Activated CD4-positive, CD25-positive, alpha-beta regulatory T cell treated with anti-CD3 and anti-CD28 coated beads, Interleukin-2, amount 50 U/mL, for 24 hours (primary cell): ENCODE data around the gene DPP7.

ENCODE experiments used
- ATAC-seq, 2 donors: fragments of 150-1000 bp; cut with Tn5 transposase; one replicate each; pipeline ENCODE4 v1.10.0; 2021; ENCODE audit warnings: mild to moderate bottlenecking in 1 of 2, moderate library complexity in 1 of 2

Gene DPP7

DNA sequence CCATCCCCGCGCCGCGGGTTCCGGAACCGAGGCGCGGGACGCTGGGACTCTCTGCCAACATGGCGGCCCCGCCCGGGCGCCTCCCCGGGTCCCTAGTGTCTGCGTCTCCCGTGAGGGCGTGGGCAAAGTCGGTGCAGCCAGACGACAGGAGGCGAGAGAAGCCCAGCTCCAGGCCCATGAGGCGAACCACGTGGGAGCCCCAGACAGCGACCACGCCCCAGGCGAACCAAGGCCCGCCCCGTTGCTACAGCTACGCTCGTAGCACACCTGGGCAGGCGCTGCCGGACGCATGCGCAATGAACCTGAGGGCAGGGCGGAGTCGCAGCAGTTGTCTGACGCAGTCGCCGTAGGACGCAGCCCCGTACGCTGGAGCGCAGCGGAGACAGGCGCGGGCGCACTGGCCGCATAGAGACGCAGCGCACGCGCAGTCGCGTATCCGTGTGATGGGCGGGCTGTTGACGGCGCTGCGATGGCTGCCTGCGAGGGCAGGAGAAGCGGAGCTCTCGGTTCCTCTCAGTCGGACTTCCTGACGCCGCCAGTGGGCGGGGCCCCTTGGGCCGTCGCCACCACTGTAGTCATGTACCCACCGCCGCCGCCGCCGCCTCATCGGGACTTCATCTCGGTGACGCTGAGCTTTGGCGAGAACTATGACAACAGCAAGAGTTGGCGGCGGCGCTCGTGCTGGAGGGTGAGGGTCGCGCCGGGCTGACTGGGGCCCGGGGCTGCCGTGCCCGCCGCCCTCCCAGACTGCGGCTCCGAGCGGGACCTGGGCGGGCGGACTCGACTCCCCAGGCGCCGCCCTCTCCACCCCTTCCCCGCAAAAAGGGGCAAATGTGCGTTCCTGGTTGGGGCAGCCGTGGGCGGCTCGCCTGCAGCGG, 27.8 kb downstream of the DPP7 start, which contains the start of gene MAN1B1:
MAN1B1 (plus strand) TSS at position 455 of the 878 bp plus-strand sequence; CDS start at position 470, 15 bp downstream.
- ATAC-seq, result peak; percentile 84 to 86

DNA sequence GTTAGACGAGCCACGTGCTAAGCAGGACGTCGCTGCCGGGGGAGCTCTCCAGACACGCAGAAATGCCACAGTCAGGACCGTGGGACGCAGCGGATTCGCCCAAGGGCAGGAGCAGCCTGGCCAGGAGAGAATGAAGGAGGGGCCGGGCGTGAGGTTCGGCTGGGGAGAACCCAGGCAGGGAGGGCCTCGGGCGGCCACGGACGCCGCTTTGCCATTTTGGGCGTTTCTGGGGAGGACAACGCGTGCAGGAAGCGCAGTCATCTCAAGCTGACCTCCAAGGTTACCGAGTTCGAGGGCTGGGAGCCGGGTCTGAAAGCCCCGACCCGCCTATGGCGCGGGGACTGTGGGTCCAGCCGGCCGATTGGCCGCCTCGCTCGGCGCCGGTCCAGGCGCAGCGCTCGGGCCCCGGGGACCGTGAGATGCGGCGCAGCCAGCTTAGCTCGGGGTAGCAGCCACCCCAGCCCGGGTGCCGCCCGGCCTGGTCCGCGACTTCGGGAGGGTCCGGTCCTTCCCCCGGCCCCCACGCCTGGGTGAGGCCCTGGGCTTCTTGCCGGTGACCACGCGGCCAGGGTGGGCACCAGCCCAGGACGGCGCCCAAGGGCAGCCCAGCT, 28.5 kb downstream of the DPP7 start:
- ATAC-seq, result peak; percentile 0 to 1

DNA sequence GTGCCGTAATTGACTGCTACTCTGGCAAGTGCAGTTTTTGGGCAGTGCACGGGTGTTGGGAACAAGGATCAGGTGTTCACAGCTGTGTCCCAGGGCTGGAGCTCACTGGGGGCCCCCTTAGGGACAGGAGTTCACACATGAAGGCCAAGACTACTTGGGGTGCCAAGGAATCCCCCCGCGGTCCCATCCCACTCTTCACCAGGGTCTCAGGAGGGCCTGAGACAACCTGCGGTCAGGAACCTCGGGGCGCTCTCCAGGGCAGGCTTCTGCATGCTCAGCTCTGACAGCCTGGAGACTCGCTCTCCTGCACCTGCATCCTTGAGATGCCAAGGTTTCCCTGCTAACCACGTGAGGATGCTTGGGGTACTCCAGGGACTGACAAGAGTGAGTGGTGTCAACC, 30.0 kb downstream of the DPP7 start:
- ATAC-seq, result no peak

DNA sequence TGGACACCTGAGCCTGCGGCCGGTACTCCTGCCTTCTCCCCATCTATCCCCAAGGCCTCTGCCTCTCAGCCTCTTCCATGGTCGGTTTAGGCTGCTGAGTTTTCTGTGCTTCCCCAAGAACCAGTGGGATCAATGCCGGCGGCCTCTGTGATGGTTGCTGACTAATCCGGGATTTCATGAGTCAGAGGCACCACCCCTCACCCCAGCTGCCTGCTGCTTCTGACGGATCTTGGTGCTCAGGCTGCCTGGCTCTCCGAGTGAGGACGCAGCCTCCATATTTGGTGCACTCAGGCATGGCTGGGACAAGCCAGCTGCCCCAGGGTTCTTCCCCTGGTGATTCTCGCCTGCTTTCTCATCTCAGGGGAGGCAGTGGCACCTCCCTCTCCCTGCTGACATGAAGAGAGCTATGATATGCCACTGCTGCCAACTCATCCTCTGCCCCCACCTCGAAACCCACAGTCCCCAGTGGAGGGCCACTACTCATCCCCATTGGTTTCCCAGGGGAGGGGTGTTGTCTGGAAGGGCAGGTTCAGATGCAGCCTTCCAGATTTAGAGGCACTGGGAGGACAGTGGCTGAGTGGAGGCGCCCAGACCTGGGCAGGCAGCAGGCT, 31.0 kb downstream of the DPP7 start:
- ATAC-seq, result no peak

DNA sequence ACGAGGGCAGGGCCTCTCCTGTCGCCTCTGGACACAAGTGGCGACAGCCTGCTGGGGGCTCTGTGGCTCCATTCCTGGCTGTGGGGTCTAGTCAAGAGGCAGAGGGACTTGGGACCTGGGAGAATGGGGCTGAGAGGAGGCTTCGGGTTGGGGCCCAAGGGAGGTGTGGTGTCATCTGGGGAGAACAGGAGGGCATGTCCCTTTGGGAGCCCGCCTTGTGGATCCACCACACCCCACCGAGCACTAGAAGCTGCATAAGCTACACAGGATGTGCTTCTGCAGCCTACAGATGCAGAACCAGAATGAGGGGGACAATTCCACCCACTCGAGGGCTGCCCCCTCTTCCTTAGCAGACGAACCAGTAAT, 31.6 kb downstream of the DPP7 start:
- no peak for ATAC-seq

DNA sequence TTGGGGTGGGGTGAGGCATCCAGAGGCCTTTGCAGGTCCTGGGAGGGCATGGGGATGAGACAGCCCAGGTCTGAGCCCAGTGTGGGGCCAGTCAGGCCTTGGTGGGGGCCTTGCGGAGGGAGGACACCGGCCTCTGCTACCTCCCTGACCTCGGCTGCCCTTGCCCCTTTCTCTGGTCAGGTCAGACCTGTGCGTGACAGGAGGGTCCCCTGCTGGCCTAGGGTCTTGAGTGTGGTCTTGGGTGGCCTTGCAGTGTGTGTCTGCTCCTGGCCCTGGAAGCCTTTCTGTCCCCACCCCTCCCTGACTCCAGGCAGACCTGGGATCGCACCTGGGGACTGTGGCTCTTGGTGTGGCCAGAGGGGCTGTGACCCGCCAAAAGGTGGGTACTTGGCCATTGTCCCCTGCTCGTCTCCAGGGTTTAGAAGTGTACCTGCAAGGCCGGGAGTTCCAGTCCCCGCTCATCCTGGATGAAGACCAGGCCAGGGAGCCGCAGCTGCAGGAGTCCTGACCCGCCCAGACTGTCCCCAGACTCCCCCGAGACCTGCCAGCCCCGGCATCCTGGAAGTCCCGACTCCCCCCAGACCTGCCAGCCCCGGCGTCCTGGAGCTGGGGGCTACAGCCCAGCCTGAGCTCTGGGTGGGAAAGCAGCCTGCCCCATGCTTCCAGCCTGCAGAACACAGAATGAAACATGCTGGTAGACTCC, 32.2 kb downstream of the DPP7 start:
- no peak for ATAC-seq

DNA sequence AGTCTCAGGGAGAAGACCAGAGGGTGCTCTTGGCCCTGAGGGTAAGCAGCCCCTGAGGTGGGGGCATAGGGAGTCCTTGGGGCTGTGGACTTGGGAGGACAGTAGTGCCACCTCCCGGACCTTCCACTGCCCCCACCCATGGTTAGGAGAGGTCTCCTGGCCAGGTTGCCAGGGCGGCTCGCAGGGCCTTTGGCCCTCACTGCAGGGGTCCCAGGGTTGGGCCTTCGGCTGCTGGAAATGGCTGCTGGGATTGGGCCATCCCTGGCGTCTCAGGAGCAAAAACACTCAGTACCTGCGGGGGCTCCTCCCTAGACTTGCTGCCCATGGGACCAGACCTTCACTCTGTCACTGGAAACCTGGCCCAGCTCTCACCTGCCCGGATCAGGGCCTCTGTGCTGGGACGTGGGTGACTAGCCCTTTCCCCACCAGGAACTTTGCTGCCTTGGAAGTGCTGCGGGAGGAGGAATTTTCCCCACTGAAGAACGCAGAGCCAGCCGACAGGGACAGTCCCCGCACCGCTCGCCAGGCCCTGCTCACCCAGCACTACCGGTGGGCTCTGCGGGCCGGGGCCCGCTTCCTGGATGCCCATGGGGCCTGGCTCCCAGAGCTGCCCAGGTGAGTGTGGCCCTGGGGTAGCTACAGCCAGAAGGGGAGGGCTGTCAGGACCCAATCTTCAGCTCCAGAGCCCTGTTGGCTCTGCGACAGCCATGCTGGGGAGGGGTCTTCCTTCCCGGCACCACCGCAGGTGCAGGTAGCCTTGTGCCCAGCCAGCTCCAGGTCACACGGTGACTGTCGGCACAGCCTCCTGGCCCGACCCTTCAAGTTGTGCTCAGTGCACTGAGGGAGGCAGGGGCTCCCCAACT, 34.0 kb downstream of the DPP7 start:
- ATAC-seq, result no peak

DNA sequence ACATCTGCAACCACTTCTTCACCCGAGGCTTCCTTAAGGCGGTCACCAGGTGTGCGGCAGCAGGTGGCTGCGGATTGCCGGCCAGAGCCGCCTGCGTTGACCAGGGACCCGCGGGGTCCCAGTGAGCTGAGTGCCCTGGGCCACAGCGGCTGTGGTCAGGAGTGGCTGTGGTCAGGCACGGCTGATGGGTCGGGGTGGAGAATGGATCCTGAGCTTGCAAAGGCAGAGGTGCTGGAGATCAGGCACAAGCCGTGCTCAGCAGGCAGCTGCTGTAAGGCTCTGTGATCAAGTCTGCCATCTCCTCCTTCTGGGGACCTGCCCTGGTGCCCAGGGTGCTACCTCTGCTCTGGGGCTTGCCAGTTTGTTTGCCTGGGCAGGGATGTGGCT, 35.1 kb downstream of the DPP7 start:
- no peak for ATAC-seq

DNA sequence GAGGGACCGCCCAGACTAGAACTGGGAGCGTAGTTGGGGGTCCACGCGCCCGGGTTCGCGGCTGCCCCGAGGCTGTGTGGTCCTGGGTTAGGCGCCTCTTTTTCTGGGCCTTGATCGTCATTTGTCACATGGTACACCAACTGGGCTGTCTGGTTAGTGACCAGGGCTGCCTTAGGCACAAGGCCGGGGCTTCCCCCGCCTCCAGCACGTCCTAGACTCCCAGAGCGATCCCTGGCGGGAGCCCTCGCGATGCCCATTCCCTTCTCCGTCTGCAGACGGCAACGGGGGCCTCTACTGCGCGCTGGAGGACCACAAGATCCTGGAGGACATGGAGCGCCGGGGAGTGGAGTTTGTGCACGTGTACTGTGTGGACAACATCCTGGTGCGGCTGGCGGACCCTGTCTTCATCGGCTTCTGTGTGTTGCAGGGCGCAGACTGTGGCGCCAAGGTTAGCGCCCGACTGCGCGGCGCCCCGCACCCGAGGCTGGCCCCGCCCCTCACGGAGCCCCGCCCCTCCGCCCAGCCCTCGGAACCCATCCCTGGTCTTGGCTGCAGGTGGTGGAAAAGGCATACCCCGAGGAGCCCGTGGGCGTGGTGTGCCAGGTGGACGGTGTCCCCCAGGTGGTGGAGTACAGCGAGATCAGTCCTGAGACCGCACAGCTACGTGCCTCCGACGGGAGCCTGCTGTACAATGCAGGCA, 35.7 kb downstream of the DPP7 start:
- no peak for ATAC-seq

DNA sequence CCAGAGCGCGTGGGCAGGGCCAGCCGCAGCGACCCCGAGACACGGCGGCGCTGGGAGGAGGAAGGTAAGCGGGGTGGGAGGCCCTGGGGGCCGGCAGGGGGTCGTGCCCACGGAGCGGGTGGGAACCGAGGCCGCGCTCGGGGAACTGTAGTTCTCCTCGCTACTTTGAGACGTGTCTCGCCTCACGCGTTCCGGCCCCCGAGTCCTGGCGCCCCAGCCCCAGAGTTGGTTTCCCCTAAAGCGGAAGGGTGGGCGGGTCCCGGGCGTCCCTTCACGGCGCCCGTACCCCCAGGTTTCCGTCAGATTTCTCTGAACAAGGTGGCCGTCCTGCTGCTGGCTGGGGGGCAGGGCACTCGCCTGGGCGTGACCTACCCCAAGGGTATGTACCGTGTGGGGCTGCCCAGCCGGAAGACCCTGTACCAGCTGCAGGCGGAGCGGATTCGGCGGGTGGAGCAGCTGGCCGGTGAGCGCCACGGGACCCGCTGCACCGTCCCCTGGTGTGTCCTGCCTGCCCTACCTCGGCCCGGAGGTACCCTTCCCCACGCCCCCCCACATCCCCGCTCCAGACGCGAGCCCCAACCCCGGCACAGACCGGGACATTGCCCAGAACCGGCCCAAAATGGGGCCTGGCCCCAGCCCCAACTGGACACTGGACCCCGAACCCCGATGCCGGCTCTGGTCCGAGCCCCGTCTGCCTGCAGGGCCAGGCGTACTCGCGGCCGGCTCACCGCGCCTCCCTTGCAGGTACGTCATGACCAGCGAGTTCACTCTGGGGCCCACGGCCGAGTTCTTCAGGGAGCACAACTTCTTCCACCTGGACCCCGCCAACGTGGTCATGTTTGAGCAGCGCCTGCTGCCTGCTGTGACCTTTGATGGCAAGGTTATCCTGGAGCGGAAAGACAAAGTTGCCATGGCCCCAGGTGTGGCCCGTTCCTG, 36.5 kb downstream of the DPP7 start:
- ATAC-seq, result peak; percentile 14 to 33

DNA sequence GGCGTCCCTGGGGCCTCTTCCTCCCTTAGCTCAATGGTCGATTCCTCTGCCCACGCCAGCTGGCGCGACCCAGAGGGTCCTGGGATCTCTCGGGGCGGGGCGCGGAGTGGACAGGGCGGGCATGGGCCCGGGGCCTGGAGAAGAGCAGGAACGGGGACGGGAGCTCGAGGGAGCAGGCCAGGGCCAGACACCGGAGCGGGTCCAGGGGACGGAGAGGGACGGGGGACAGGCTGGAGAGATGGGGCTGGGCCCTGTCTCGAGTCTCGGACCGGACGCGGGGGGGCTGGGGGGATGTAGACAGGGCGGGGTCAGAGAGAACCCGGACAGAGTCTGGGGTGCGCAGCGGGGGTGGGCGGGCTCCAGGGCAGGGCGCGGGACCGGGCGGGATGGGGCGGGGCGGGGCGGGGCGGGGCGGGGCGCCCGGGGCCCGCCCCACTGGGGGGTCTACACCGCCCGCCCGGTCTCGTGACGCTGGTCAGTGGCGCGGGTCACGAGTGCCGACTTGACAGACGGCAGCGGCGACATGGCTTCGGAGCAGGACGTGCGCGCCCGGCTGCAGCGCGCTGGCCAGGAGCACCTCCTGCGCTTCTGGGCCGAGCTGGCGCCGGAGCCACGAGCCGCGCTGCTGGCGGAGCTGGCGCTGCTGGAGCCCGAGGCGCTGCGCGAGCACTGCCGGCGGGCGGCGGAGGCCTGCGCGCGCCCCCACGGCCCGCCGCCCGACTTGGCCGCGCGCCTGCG, 37.4 kb downstream of the DPP7 start, which contains the start of gene UAP1L1:
UAP1L1 (plus strand) TSS at position 508 of the 738 bp plus-strand sequence; CDS start at position 524, 16 bp downstream.
- peak; percentile 69 to 76 for ATAC-seq

DNA sequence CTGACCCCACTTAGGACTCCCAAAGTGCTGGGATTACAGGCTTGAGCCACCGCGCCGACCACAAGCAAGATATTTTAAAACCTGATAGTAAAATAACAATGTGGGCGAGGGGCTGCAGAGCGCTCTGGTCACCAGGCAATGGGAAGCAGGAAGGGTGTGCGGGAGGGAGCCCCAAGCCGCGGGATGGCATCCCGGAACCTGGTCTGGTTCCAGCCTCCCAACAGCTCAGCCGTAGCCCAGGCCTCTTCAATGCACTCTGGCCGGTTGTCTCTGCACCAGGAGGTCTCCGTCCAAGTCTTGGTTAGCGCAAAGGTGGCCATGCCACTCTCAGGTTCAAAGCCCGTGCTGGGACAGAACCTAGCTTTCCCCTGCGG, 37.9 kb downstream of the DPP7 start:
- no peak for ATAC-seq

DNA sequence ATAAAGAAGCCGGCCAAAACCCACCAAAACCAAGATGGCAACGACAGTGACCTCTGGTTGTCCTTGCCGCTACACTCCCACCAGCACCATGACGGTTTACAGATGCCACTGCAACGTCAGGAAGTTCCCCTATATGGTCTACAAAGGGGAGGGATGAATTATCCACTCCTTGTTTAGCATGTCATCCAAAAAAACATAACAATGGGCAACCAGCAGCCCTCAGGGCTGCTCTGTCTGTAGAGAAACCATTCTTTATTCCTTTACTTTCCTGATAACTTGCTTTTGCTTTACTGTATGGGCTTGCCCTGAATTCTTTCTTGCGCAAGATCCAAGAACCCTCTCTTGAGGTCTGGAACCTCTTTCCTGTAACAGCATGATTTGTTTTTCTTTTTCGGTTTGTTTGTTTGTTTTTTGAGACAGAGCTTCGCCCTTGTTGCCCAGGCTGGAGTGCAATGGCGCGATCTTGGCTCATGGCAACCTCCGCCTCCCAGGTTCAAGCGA, 39.2 kb downstream of the DPP7 start:
- no peak for ATAC-seq

DNA sequence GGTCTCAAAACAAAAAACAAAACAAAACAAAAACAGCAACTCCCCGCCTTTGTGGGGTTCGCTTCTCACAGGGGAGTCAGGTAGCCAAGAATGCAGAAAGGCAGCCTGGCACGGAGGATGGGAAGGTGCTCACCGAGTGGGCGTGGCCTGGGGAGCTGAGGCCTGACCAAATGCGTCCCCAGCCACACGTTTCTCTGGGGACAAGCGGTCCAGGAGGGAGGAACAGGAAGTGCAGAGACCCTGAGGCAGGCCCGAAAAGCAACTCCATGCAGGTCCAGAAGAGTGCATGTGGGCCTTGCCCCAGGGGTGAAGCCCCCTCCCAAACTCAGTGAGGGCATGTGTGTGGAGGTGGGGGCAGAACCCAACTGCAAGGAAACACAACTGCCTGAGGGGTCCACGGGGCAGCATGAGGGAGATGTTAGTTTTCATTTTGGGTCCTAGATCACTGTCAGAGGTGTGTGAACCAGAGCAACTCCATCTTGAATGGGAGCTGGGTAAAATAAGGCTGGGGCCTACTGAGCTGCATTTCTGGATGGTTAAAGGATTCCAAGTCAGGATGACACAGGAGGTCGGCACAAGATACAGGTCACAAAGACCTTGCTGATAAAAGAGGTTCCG, 39.8 kb downstream of the DPP7 start:
- no peak for ATAC-seq

DNA sequence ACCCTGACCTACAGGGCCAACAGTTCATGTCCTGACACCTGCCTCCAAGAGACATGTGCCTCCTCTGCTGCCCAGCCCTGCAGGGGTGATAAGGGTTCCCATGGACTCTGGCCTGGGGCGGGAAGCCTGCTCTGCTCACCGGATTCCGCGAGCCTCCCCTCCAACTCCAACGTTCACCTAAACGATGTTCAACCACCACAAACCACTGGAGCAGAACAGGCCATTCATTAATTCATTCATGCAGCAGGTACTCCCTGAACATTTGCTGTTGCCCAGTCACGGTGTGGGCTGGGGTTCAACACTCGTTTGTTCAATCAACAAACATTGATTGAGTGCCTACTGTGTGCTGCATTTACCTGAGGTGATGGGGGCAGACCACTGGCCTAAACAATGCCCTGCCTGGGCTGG, 40.5 kb downstream of the DPP7 start:
- ATAC-seq, result no peak

DNA sequence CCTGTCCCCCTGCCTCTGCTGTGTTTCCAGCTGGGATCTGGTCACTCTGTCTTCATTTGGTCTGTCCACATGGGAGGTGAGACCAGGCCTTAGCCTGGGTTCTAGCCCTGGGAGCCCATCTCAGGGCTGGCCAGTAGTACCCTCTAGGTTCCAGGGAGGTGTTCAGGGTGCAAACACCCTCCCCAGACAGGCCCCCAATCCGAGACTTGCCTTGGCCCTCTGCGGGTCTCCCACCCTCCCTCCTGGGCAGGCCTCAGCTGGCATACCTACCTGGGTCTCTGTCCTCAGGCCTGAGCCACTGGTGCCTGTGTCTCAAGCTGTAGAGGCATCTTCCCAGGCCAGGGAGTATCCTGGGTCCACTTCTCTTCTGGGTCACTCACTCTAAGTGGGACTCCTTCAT, 43.3 kb downstream of the DPP7 start:
- no peak for ATAC-seq

DNA sequence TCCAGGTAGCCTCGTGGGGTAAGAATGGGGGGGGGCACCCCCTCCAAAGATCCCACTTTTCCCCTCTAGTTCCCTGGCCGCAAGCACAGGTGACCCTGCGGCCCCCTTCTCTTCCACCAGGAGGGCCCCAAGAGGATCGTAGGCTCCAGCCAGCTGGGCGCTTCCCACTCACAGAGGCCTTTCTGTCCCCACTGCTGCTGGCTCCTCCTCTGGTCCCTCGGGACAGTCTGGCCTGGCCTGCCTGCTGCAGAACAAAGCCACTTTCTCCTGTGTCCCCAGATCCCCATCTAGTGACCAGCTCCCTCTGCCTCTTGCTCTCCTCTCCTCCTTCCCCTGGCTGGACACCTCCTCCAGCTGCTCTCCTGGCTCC, 43.6 kb downstream of the DPP7 start:
- ATAC-seq, result no peak

DNA sequence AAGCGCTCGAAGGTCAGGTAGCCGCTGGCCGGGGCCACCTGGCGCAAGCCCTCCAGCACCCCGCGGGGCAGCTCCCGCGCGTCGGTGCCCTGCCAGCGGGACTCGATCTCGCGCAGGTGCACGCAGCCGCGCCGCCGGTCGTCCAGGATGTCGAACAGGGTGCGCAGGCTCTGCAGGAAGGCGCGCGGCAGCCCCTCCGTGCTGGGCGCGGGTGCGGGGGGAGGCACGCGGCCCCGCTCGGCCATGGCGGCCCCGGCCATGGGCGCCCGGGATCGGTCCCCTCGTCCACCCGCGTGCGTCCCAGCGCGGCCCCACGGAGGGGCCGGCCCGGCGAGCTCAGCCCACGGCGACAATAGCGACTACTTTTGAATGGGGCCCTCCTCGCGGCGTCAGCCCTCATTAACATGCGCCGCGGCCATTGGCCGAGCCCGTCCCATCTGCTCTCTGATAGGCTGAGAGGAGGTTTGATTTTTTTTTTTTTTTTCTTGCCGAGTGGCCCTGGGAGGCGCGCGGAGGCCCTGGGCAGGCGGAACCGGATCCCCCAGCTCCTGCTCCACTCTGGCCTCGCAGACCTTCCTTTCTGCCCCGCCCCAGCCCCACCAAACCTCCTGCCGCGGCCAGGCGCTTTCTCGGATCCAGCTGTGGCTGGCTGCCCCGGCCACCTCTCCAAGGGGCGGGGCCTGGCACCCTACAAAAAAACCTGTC, 44.2 kb downstream of the DPP7 start, which contains the start of gene SAPCD2:
SAPCD2 (minus strand) TSS at position 357 of the 705 bp plus-strand sequence; CDS start at position 260, 97 bp downstream.
- peak; percentile 92 to 96 for ATAC-seq
